NCI-H146 treated with DMSO at 0.1 percent for 48 hours (cell line): ENCODE measurements around the gene DPCD.

Source experiments
- DNase-seq: peaks from one replicate; lab custom pipeline; 2025; ENCODE audit not compliant: unreplicated experiment; lab: John Stamatoyannopoulos, UW

The DPCD gene

GRCh38 chr10:101587725-101588653, at the start of gene DPCD, which contains the start of gene POLL:
Gene DPCD (plus strand): TSS chr10:101588321. CDS start chr10:101588337, 16 bp downstream.
Gene POLL (minus strand): TSS chr10:101588257. CDS start chr10:101587360, 897 bp downstream.
- DNase-seq: peak; percentile 94

GRCh38 chr10:101538446-101538845, 49.7 kb upstream of the DPCD start:
- DNase-seq: peak; percentile 89

GRCh38 chr10:101545898-101546297, 42.2 kb upstream of the DPCD start:
- no peak for DNase-seq

- DNase-seq: no peak
Measured at GRCh38 chr10:101550965-101551364, 37.2 kb upstream of the DPCD start.

GRCh38 chr10:101552442-101552841, 35.7 kb upstream of the DPCD start:
- no peak for DNase-seq

GRCh38 chr10:101557541-101557940, 30.6 kb upstream of the DPCD start:
- no peak for DNase-seq

- no peak for DNase-seq
Measured at GRCh38 chr10:101558204-101558603, 29.9 kb upstream of the DPCD start.

- DNase-seq: no peak
Measured at GRCh38 chr10:101558671-101559595, 29.2 kb upstream of the DPCD start.

DNA sequence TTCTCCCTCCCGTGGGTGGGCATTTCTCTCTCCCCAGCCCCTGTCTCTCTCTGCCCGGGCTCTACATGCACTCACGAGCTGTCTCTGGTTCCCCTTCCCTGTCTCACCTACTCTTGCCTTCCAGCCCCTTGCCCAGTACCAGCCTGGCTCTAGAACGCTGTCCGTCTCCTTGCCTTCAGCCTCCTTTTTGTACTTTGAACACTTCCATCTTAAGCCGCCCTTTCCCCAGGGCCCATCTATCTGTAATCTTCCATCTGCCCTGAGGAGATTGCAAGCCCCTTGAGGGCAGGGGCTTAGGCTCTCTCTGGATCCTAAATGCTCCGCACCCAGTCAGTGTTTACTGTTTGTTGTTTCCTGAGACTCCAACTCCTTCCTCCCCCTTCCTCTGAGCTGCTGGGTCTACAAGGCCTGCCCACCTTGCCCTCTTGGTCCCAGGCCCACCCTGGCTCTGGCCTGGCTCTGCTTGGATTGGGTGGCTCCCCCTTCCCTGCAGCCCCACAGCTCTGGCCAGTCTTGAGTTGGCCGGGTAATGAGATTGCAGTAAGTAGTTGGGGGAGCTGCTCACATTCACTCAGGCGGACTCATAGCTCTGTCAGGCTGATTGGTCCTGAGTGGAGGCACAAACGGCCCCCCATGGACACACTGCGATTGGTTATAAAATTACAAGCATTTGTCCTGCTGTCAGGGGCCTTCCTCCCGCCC, 28.4 kb upstream of the DPCD start:
- no peak for DNase-seq

DNA sequence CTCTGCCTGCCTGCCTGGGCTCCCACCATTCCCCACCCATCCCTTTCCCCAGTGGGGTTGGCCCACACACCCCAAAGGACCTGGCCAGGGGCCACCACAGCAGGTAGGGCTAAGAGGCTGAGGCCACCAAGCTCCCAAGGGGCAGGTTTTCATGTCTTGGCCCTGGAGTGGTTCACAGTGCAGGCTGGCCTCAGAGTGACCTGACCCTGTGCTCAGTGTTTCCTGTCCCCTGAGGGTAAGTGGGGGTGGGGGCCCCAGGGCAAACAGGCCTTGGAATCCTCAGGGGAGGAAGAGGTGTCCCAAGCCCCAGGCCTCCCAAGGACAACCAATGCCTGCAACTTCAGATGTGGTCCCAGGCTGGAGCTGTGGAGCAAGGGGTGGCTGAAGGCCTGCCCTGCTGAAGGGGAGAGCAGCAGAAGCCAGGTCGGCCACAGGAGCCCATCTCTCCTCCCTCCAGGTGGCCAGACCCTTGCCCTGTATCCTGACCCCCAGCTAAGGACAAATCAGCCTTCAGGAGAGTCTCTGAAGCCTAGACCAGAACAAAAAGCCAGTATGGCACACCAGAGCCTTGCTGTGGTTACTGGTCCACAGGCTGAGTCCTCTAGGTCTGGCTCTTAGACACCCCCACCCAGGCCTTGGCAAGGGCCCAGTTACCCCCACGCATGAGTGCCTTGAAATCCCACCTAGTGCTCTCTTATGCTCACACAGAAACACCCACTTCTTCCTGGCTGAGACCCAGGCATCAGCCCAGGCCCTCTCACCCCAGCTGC, 27.6 kb upstream of the DPCD start:
- DNase-seq: no peak

- DNase-seq: peak; percentile 18
Measured at GRCh38 chr10:101561068-101561915, 26.8 kb upstream of the DPCD start.

DNA sequence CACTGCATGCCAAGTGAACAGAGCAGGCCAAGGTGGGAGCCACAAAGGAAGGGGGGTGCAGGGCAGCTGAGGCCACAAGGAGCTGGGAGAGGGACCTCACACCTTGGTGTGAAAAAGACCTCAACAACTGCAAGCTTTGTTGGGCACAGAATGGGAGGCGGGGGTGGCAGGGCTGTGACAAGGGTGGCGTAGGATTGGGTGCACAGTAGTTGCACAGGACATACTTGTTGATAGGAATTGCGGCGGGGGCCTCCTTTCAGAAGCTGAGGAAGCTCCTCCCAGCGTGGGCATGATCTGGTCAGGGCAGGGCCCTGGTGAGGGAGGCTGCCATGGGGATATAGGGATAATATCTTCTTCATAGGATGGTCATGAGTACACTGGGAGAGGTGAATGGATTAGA, 25.9 kb upstream of the DPCD start:
- DNase-seq: no peak

DNA sequence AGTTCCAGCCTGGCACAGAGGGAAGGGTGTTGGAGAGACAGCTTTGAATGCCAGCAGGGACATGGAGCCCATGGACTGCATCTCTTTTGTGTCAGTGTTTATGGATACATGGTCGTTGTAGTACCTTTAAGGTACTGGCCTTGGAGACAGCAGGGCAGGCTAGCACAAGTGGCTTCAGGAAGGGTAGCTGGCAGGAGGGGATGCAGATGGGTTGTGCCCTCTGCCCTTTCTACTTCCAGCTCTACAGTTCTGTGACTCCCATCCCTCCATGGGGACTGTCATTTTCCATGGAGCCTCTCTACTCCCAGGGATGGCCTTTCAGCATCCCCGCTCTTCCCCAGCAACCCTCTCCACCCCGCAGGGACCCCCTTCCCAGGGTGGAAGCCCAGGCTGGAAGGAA, 25.1 kb upstream of the DPCD start:
- no peak for DNase-seq

- no peak for DNase-seq
Measured at GRCh38 chr10:101563497-101564040, 24.6 kb upstream of the DPCD start.

DNA sequence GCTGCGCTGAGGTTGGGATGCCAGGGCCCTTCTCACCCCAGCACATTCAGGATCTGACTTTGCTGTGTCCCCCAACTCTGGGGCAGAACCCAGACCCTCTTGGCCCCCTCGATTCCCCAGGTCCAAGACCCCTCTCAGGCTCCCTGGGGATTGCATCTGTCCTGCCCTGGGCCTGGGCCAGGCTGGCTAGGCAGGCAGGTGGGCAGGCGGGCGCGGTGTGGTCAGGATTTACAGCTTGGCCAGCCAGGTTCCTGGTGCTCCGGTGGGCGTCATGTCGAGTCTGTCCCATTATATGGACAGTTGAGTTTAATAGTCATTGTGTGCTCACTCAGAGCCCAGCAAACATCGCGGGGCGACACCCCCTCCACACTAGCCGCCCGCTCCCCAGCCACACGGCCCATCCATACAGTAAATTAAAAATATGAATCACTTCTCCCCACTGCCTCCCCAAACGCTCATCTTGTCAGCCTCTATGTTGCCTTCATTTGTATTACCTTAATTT, 23.6 kb upstream of the DPCD start:
- DNase-seq: no peak

DNA sequence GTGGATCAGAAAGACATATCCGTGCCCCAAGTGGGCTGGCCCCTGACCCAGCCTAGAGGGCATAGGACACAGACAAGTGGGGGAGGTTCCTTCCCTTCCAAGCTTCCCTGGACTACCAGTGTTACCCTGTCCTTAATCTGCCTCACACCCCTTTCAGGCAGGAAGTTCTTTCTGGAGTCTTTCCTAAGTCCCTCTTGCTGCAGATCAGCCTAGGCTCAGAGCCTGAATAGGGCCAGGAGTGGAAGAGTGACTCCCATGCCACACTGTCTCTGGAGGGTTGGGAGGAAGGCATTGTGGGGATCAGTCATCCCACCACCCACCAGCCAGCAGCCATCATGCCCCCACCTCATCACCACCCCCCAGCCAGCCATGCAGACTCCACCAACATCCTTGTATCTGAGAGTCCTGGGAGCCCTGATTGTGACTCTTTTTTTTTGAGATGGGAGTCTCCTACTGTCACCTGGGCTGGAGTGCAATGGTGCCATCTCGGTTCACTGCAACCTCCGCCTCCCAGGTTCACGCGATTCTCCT, 22.7 kb upstream of the DPCD start:
- DNase-seq: no peak

- DNase-seq: no peak
Measured at GRCh38 chr10:101565936-101566332, 22.2 kb upstream of the DPCD start.

DNA sequence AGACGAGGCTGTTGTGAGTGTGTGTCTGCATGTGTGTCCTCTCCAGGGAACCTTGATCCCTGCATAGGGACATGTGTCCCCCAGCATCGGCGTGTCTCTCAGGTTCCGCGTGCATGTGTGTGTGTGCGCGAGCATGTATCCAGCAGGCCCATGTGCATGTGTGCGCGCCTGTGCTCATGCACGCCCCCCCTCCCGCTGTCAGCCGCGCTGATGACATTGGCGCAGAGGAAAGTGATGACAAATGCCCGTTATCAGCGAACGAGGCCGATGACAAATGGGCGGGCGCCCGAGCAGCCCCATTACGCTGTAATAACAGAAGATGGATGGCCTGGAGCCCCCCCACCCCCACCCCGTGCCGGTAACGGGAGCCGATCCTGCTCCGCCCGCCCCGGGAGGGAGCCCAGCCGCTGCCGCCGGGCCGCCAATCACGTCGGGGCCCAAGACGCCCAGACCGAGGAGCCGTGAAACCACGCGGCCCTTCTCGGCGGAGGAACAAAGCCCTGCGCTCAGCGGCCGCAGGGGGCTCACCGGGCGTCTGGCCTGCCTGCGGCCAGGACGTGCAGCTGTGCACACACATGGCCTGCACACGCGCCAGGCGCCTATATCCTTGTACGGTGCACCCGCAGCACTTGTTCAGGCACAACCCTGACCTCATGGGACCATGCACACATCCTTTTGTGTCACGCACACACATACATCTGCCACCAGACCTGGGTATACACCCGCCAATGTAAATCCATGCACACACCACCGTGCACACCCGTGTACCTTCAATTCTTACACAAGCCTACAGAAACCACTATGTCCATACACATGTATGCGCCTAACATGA, 21.6 kb upstream of the DPCD start:
- DNase-seq: peak; percentile 44
